ENCODE data around the gene SAMM50. TPM values are rescaled to one million over a fixed set of nuclear protein-coding genes. Genes with fewer than 3 reads are reported as not detected.
"Not testable (repeated sequence)": the region's sequence is repeated elsewhere in the genome, so short reads cannot be mapped to it uniquely, and the experiment has no call there.

The SAMM50 gene
- total RNA-seq, 2 donors from 2014 or later, result 31.7 to 57.2 TPM

GRCh38 chr22:43996170-43996980 lies 41.1 kb downstream of the SAMM50 start:
- H3K9me3 Mint-ChIP-seq, result no peaks in the 10 kb centered on the region
- H3K36me3 Mint-ChIP-seq (ENCODE audit: low read depth), result peaks cover 72% of the 10 kb centered on the region
- peak overlapping the region; percentile 95 for H3K27ac Mint-ChIP-seq
- H3K4me3 Mint-ChIP-seq, result peak overlapping the region; percentile 93
- H3K27me3 Mint-ChIP-seq, result no peaks in the 10 kb centered on the region
- peaks cover 5% of the 10 kb centered on the region for H3K4me1 Mint-ChIP-seq
- peak; percentile 95 for ATAC-seq (replicated peaks)

DNA sequence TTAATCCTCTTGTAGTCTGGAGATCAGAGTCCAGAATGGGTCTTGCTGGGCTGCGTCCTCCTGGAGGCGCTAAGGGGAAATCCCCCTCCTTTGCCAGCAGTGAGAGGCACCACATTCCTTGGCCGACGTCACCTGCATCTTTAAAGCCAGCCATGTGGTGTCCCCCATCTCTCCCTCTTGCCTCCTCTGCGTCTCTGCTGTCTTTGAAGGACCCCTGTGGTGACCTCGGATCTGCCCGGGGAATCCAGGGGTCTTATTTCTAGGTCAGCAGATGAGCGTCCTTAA lies 41.7 kb downstream of the SAMM50 start:
- no peak for ATAC-seq (replicated peaks)
- peaks cover 5% of the 10 kb centered on the region for H3K4me1 Mint-ChIP-seq
- H3K4me3 Mint-ChIP-seq, result peak overlapping the region; percentile 93
- H3K36me3 Mint-ChIP-seq (ENCODE audit: low read depth), result peaks cover 66% of the 10 kb centered on the region
- H3K9me3 Mint-ChIP-seq, result no peaks in the 10 kb centered on the region
- H3K27me3 Mint-ChIP-seq, result no peaks in the 10 kb centered on the region
- H3K27ac Mint-ChIP-seq, result peak overlapping the region; percentile 95

DNA sequence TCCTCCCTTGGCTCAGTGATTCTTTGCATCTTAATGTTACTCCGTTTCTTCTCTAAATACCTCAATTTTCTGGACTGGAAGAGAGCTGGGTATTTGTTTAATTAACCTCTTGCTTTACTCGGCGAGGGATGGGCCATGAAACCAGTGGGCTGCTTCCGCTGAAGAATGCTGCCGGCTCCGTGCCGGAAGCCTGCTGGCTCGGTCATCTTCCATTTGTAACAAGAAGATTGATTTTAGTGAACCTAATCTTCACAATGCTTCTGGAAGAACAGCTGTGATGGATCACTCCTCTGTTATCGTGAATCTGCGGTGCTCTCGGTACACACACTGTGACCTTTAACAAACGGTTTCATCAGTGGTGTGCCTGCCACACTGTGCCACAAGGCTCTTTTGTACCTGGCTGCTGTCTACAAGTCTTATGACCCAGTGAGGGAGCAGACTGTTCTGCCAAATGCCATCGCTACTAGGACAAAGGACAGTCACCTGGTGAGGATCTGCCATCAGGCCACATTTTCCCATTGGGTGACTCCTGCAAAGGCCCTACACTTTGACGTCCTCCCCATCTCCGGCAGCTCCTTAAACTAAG lies 43.5 kb downstream of the SAMM50 start:
- no peaks in the 10 kb centered on the region for H3K9me3 Mint-ChIP-seq
- no peak for ATAC-seq (replicated peaks)
- no peak overlapping the region for H3K4me3 Mint-ChIP-seq
- H3K36me3 Mint-ChIP-seq (ENCODE audit: low read depth), result peaks cover 48% of the 10 kb centered on the region
- no peak overlapping the region for H3K27ac Mint-ChIP-seq
- H3K4me1 Mint-ChIP-seq, result peaks cover 5% of the 10 kb centered on the region
- no peaks in the 10 kb centered on the region for H3K27me3 Mint-ChIP-seq

- Mint-ChIP-seq H3K27ac (no peak overlapping the region), H3K27me3 (no peaks in the 10 kb centered on the region), H3K4me3 (no peak overlapping the region), H3K36me3 (ENCODE audit: low read depth) (peaks cover 45% of the 10 kb centered on the region), H3K9me3 (no peaks in the 10 kb centered on the region), H3K4me1 (peaks cover 5% of the 10 kb centered on the region)
- no peak for ATAC-seq (replicated peaks)
Measured at GRCh38 chr22:43999378-43999777, 44.1 kb downstream of the SAMM50 start.

GRCh38 chr22:44000123-44000522 lies 44.9 kb downstream of the SAMM50 start:
- H3K4me1 Mint-ChIP-seq, result peaks cover 5% of the 10 kb centered on the region
- H3K4me3 Mint-ChIP-seq, result no peak overlapping the region
- H3K27ac Mint-ChIP-seq, result no peak overlapping the region
- no peaks in the 10 kb centered on the region for H3K27me3 Mint-ChIP-seq
- no peaks in the 10 kb centered on the region for H3K9me3 Mint-ChIP-seq
- ATAC-seq (replicated peaks), result no peak
- H3K36me3 Mint-ChIP-seq (ENCODE audit: low read depth), result peaks cover 40% of the 10 kb centered on the region

DNA sequence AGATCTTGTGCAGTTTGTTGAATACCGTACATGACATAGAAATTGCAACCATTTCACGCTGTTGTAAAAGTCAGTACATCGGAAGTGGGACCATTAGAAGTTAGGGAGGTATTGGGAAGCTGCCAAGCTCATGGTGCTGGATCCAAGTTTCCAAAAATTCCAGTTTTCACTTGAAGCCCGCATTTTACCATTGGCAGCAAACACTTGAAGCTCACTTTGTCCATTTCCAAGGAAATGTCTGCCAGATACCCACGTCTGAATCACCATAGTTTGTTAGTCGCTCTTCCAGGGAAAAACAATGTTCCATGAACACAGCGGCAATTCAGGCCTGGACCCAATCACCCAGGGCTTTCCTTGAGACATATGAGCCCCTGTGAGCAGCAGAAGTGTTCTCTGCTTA lies 46.3 kb downstream of the SAMM50 start:
- Mint-ChIP-seq H3K4me1 (no peaks in the 10 kb centered on the region), H3K9me3 (no peaks in the 10 kb centered on the region), H3K4me3 (no peak overlapping the region), H3K36me3 (ENCODE audit: low read depth) (peaks cover 31% of the 10 kb centered on the region), H3K27ac (no peak overlapping the region), H3K27me3 (no peaks in the 10 kb centered on the region)
- no peak for ATAC-seq (replicated peaks)

DNA sequence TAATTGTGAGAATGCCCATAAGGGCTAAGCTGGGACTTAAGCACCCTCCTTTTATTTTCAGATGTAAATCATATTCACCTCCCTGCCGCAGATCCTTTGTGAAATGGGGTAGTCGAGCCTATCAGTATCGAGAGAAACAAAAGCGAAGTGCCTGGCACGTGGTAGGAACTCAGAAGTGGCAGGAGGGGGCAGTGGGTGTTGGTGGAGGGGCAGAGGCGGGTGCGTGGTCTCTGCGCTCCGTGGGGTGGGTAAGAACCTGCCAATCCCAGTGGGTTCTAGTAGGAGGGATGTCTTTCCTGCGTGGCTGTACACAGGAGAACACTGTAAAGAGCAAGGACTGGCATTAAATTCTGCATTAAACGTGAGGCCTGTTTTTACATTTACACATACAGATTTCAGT lies 47.1 kb downstream of the SAMM50 start:
- Mint-ChIP-seq H3K27me3 (no peaks in the 10 kb centered on the region), H3K4me3 (no peak overlapping the region), H3K4me1 (no peaks in the 10 kb centered on the region), H3K36me3 (ENCODE audit: low read depth) (peaks cover 23% of the 10 kb centered on the region), H3K27ac (no peak overlapping the region), H3K9me3 (no peaks in the 10 kb centered on the region)
- ATAC-seq (replicated peaks), result no peak

DNA sequence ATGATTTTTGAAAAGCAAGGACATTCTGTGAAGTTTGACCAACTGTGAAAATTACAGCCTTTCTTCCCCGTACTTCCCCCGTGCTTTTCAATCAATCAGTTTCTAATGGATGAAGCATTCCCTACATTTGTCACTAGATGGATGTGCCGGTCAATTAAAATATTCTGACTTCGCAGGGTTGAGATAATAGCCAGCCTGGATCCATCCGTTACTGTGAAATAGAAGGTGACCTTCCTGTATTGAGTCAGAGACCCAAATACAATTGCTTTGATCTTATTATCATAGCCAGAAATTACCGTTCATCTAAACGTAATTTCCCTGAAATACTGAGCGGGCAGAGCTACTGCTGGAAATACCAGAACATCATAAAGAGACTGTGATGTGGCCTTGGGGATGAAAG lies 47.8 kb downstream of the SAMM50 start:
- H3K27me3 Mint-ChIP-seq, result no peaks in the 10 kb centered on the region
- H3K4me1 Mint-ChIP-seq, result no peaks in the 10 kb centered on the region
- peak overlapping the region; percentile 20 for H3K27ac Mint-ChIP-seq
- no peak overlapping the region for H3K4me3 Mint-ChIP-seq
- H3K36me3 Mint-ChIP-seq (ENCODE audit: low read depth), result peaks cover 16% of the 10 kb centered on the region
- no peaks in the 10 kb centered on the region for H3K9me3 Mint-ChIP-seq
- ATAC-seq (replicated peaks), result peak; percentile 16

GRCh38 chr22:44003405-44004103 lies 48.3 kb downstream of the SAMM50 start:
- H3K4me3 Mint-ChIP-seq, result no peak overlapping the region
- H3K4me1 Mint-ChIP-seq, result no peaks in the 10 kb centered on the region
- no peak for ATAC-seq (replicated peaks)
- H3K36me3 Mint-ChIP-seq (ENCODE audit: low read depth), result peaks cover 11% of the 10 kb centered on the region
- no peaks in the 10 kb centered on the region for H3K27me3 Mint-ChIP-seq
- H3K9me3 Mint-ChIP-seq, result no peaks in the 10 kb centered on the region
- H3K27ac Mint-ChIP-seq, result peak overlapping the region; percentile 20

DNA sequence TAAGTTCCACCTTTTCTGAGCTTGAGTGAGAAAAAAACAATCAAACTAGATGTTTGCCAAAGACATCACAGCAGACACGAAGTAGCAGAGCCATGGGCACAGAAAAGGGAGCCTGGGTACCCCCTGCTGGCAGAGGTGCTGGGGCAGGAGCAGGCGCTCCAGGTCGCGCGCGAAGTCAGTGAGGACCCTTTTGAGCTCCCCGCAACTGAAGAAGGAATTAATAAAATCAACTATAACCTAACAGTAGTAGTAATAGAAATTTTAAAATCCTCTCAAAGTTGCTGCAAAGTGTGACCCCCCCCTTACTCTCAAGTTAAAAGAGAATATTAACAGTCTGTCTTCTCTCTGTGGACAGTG lies 48.8 kb downstream of the SAMM50 start:
- no peak overlapping the region for H3K4me3 Mint-ChIP-seq
- H3K9me3 Mint-ChIP-seq, result no peaks in the 10 kb centered on the region
- no peaks in the 10 kb centered on the region for H3K27me3 Mint-ChIP-seq
- H3K4me1 Mint-ChIP-seq, result no peaks in the 10 kb centered on the region
- ATAC-seq (replicated peaks), result no peak
- H3K36me3 Mint-ChIP-seq (ENCODE audit: low read depth), result peaks cover 6% of the 10 kb centered on the region
- H3K27ac Mint-ChIP-seq, result no peak overlapping the region

DNA sequence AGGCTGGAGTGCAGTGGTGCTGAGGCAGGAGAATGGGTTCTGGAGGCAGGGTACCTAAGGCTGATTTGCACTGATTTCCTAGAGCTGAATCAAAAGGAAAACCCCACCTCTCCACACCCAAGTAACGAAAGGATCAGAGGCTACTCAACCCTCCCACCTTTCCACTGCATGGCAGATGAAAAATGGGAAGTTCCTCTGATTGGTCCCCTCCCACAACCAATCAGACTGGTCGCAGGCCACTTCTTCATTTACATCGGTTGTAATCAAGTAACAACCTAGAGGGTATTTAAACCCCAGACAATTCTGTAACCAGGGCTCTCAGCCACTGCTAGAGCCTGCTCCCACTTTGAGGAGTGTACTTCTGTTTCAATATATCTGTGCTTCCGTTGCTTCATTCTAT lies 50.3 kb downstream of the SAMM50 start:
- Mint-ChIP-seq H3K4me3 (no peak overlapping the region), H3K9me3 (no peaks in the 10 kb centered on the region), H3K27ac (no peak overlapping the region), H3K27me3 (no peaks in the 10 kb centered on the region), H3K4me1 (no peaks in the 10 kb centered on the region), H3K36me3 (ENCODE audit: low read depth) (no peaks in the 10 kb centered on the region)
- ATAC-seq (replicated peaks), result no peak

DNA sequence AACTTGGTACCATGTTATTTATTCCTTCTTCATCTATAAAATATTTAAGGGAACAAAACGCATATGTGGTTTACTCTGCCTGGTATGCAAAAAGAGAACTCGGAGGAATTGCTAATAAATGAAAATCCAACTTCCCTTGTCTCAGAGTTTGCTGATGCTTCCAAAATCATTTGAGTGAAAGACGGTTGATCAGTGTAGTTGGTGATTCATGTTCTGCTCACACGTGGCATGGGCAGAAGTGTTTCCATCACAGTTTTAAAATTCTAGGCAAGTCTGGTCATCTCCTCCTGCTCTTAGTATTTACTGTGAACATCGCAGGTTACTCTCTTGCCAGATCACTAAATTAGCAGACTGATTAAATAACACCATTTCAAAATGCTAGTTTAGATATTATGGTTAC lies 56.9 kb downstream of the SAMM50 start:
- Mint-ChIP-seq H3K4me3 (no peak overlapping the region), H3K9me3 (no peaks in the 10 kb centered on the region), H3K27me3 (no peaks in the 10 kb centered on the region), H3K4me1 (no peaks in the 10 kb centered on the region), H3K27ac (no peak overlapping the region), H3K36me3 (ENCODE audit: low read depth) (no peaks in the 10 kb centered on the region)
- no peak for ATAC-seq (replicated peaks)

DNA sequence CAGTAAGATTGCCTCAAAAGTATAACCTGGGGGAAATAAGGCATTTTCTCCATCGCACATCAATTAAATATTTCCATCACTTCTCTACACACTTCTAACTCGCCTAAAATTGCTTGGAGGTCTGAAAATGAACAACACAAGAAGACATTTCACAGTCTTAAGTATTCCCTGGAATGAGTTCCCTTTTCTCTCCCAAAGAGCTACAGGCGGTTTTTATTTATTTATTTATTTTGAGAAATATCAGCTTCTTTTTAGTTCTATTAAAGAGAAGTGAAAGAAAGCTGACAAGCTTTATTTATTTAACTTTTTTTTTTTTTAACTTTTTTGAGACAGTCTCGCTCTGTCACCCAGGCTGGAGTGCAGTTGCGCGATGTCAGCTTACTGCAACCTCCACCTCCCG lies 57.3 kb downstream of the SAMM50 start:
- no peak overlapping the region for H3K4me3 Mint-ChIP-seq
- no peaks in the 10 kb centered on the region for H3K4me1 Mint-ChIP-seq
- no peaks in the 10 kb centered on the region for H3K36me3 Mint-ChIP-seq (ENCODE audit: low read depth)
- H3K27ac Mint-ChIP-seq, result no peak overlapping the region
- no peak for ATAC-seq (replicated peaks)
- H3K9me3 Mint-ChIP-seq, result no peaks in the 10 kb centered on the region
- H3K27me3 Mint-ChIP-seq, result no peaks in the 10 kb centered on the region

- Mint-ChIP-seq H3K4me1 (no peaks in the 10 kb centered on the region), H3K27ac (no peak overlapping the region), H3K27me3 (no peaks in the 10 kb centered on the region), H3K36me3 (ENCODE audit: low read depth) (no peaks in the 10 kb centered on the region), H3K9me3 (no peaks in the 10 kb centered on the region), H3K4me3 (no peak overlapping the region)
- no peak for ATAC-seq (replicated peaks)
Measured at GRCh38 chr22:44014241-44014640, 59.0 kb downstream of the SAMM50 start.

GRCh38 chr22:44016586-44016985 lies 61.3 kb downstream of the SAMM50 start:
- ATAC-seq (replicated peaks); H3K27ac Mint-ChIP-seq; H3K4me3 Mint-ChIP-seq; H3K4me1 Mint-ChIP-seq; H3K9me3 Mint-ChIP-seq; H3K27me3 Mint-ChIP-seq; H3K36me3 Mint-ChIP-seq (ENCODE audit: low read depth): not testable (repeated sequence)

Data from activated T-helper 17 cell treated with anti-CD3 and anti-CD28 coated beads, Interleukin-2, amount 50 U/mL, for 72 hours (primary cell).